OCI-LY3 (cell line): ENCODE results near the gene ASIC4.

ENCODE experiments used
- CTCF ChIP-seq: fragments of 200-600, 300-600 bp; sonication (generic); IDR thresholded peaks from 2 replicates; pipeline ENCODE4 v1.5.1; 2014; ENCODE audit warnings: antibody characterized with exemption, low read length, low read depth
- EZH2phosphoT487 ChIP-seq: fragments of 200-600 bp; shearing (Covaris generic); IDR thresholded peaks from 2 replicates; pipeline ENCODE4 v1.6.1; 2018; ENCODE audit warnings: antibody characterized with exemption, mixed run types, low read depth

DNA sequence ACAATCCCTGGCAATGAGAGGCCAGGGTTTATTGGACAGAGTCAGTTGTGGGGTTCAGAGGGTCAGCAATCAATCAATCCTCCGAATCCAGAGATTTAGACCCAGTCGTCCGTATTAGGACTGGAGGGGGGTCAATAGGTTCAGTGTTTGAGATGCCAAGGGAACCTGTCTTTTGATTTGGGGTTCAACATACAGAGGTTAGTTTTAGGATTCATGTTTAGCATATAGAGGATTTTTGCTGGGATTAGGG is 15.3 kb upstream of the ASIC4 start:
- no peak for TF ChIP-seq CTCF
- TF ChIP-seq EZH2phosphoT487, result no peak
